Measurements from ENCODE around the gene PRMT9. TPM values are rescaled to one million over a fixed set of nuclear protein-coding genes. Genes with fewer than 3 reads are reported as not detected.

PRMT9 gene
- 12.0 TPM for total RNA-seq

- H3K4me1 ChIP-seq (ENCODE audit: control insufficient read depth in 3 of 3, insufficient read depth in 3 of 3, low read length in 3 of 3), result peaks cover 9 to 15% (median 10%) of the 10 kb centered on the region in 3 donors
- H3K9me3 ChIP-seq (ENCODE audit: control insufficient read depth in 3 of 3, low read length in 3 of 3), result no peaks in the 10 kb centered on the region
- no peaks in the 10 kb centered on the region for H3K36me3 ChIP-seq (ENCODE audit: control insufficient read depth in 3 of 3, insufficient read depth in 3 of 3, low read length in 3 of 3)
- H3K27ac ChIP-seq (ENCODE audit: low read depth, low read length), result peak within 1 kb of the TSS; percentile 93
- peak within 1 kb of the TSS; percentile 94 to 97 (median 96) for H3K4me3 ChIP-seq (ENCODE audit: low read length in 3 of 3)
- no peaks in the 10 kb centered on the region for H3K27me3 ChIP-seq (ENCODE audit: control insufficient read depth in 3 of 3, insufficient read depth in 3 of 3, low read length in 3 of 3)
- peak within 1 kb of the TSS; percentile 94 to 98 (median 98) for H3K9ac ChIP-seq (ENCODE audit: low read depth in 1 of 3, low read length in 3 of 3)
Observed at GRCh38 chr4:147683717-147684700, at the start of gene PRMT9. PRMT9 (minus strand) TSS chr4:147684163; CDS start chr4:147683987, 176 bp downstream.

GRCh38 chr4:147732518-147733235, 48.7 kb upstream of the PRMT9 start:
- H3K4me1 ChIP-seq (ENCODE audit: control insufficient read depth in 3 of 3, insufficient read depth in 3 of 3, low read length in 3 of 3), result peaks cover 25 to 40% (median 33%) of the 10 kb centered on the region in 3 donors
- no peaks in the 10 kb centered on the region for H3K9me3 ChIP-seq (ENCODE audit: control insufficient read depth in 3 of 3, low read length in 3 of 3)
- H3K9ac ChIP-seq (ENCODE audit: low read depth in 1 of 3, low read length in 3 of 3), result peak overlapping the region; percentile 93 to 95 (median 95)
- peak overlapping the region; percentile 88 for H3K27ac ChIP-seq (ENCODE audit: low read depth, low read length)
- peak overlapping the region; percentile 90 to 95 (median 94) for H3K4me3 ChIP-seq (ENCODE audit: low read length in 3 of 3)
- no peaks in the 10 kb centered on the region for H3K36me3 ChIP-seq (ENCODE audit: control insufficient read depth in 3 of 3, insufficient read depth in 3 of 3, low read length in 3 of 3)
- H3K27me3 ChIP-seq (ENCODE audit: control insufficient read depth in 3 of 3, insufficient read depth in 3 of 3, low read length in 3 of 3), result no peaks in the 10 kb centered on the region

- H3K27me3 ChIP-seq (ENCODE audit: control insufficient read depth in 3 of 3, insufficient read depth in 3 of 3, low read length in 3 of 3), result no peaks in the 10 kb centered on the region
- H3K36me3 ChIP-seq (ENCODE audit: control insufficient read depth in 3 of 3, insufficient read depth in 3 of 3, low read length in 3 of 3), result no peaks in the 10 kb centered on the region
- peak within 1 kb of the TSS; percentile 88 for H3K27ac ChIP-seq (ENCODE audit: low read depth, low read length)
- peak within 1 kb of the TSS; percentile 93 to 95 (median 95) for H3K9ac ChIP-seq (ENCODE audit: low read depth in 1 of 3, low read length in 3 of 3)
- peaks cover 25 to 40% (median 30%) of the 10 kb centered on the region in 3 donors for H3K4me1 ChIP-seq (ENCODE audit: control insufficient read depth in 3 of 3, insufficient read depth in 3 of 3, low read length in 3 of 3)
- peak within 1 kb of the TSS; percentile 90 to 95 (median 94) for H3K4me3 ChIP-seq (ENCODE audit: low read length in 3 of 3)
- H3K9me3 ChIP-seq (ENCODE audit: control insufficient read depth in 3 of 3, low read length in 3 of 3), result no peaks in the 10 kb centered on the region
Observed at GRCh38 chr4:147731580-147732517, 47.9 kb upstream of the PRMT9 start, which contains the start of gene ARHGAP10. ARHGAP10 (plus strand) TSS chr4:147732088; CDS start chr4:147732302, 214 bp downstream.

- Histone ChIP-seq H3K27me3 (ENCODE audit: control insufficient read depth in 3 of 3, insufficient read depth in 3 of 3, low read length in 3 of 3) (no peaks in the 10 kb centered on the region), H3K36me3 (ENCODE audit: control insufficient read depth in 3 of 3, insufficient read depth in 3 of 3, low read length in 3 of 3) (no peaks in the 10 kb centered on the region), H3K4me1 (ENCODE audit: control insufficient read depth in 3 of 3, insufficient read depth in 3 of 3, low read length in 3 of 3) (peaks cover 19 to 33% (median 22%) of the 10 kb centered on the region in 3 donors), H3K27ac (ENCODE audit: low read depth, low read length) (no peak overlapping the region), H3K9ac (ENCODE audit: low read depth in 1 of 3, low read length in 3 of 3) (no peak overlapping the region), H3K4me3 (ENCODE audit: low read length in 3 of 3) (no peak overlapping the region), H3K9me3 (ENCODE audit: control insufficient read depth in 3 of 3, low read length in 3 of 3) (no peaks in the 10 kb centered on the region)
Observed at GRCh38 chr4:147730333-147730732, 46.4 kb upstream of the PRMT9 start.

- Histone ChIP-seq H3K27ac (ENCODE audit: low read depth, low read length) (no peak overlapping the region), H3K4me3 (ENCODE audit: low read length in 3 of 3) (no peak overlapping the region), H3K4me1 (ENCODE audit: control insufficient read depth in 3 of 3, insufficient read depth in 3 of 3, low read length in 3 of 3) (peaks cover 0 to 7% (median 2%) of the 10 kb centered on the region in 3 donors), H3K27me3 (ENCODE audit: control insufficient read depth in 3 of 3, insufficient read depth in 3 of 3, low read length in 3 of 3) (no peaks in the 10 kb centered on the region), H3K9ac (ENCODE audit: low read depth in 1 of 3, low read length in 3 of 3) (no peak overlapping the region), H3K36me3 (ENCODE audit: control insufficient read depth in 3 of 3, insufficient read depth in 3 of 3, low read length in 3 of 3) (no peaks in the 10 kb centered on the region), H3K9me3 (ENCODE audit: control insufficient read depth in 3 of 3, low read length in 3 of 3) (no peaks in the 10 kb centered on the region)
Observed at GRCh38 chr4:147727476-147728028, 43.6 kb upstream of the PRMT9 start.

- H3K4me1 ChIP-seq (ENCODE audit: control insufficient read depth in 3 of 3, insufficient read depth in 3 of 3, low read length in 3 of 3), result peaks cover 0 to 2% (median 0%) of the 10 kb centered on the region in 3 donors
- H3K9ac ChIP-seq (ENCODE audit: low read depth in 1 of 3, low read length in 3 of 3), result no peak overlapping the region
- no peak overlapping the region for H3K4me3 ChIP-seq (ENCODE audit: low read length in 3 of 3)
- H3K36me3 ChIP-seq (ENCODE audit: control insufficient read depth in 3 of 3, insufficient read depth in 3 of 3, low read length in 3 of 3), result no peaks in the 10 kb centered on the region
- H3K27me3 ChIP-seq (ENCODE audit: control insufficient read depth in 3 of 3, insufficient read depth in 3 of 3, low read length in 3 of 3), result no peaks in the 10 kb centered on the region
- no peaks in the 10 kb centered on the region for H3K9me3 ChIP-seq (ENCODE audit: control insufficient read depth in 3 of 3, low read length in 3 of 3)
- H3K27ac ChIP-seq (ENCODE audit: low read depth, low read length), result no peak overlapping the region
Observed at GRCh38 chr4:147725673-147726072, 41.7 kb upstream of the PRMT9 start.

- H3K27me3 ChIP-seq (ENCODE audit: control insufficient read depth in 3 of 3, insufficient read depth in 3 of 3, low read length in 3 of 3), result no peaks in the 10 kb centered on the region
- no peak overlapping the region for H3K4me3 ChIP-seq (ENCODE audit: low read length in 3 of 3)
- no peaks in the 10 kb centered on the region for H3K9me3 ChIP-seq (ENCODE audit: control insufficient read depth in 3 of 3, low read length in 3 of 3)
- no peak overlapping the region for H3K9ac ChIP-seq (ENCODE audit: low read depth in 1 of 3, low read length in 3 of 3)
- no peak overlapping the region for H3K27ac ChIP-seq (ENCODE audit: low read depth, low read length)
- H3K36me3 ChIP-seq (ENCODE audit: control insufficient read depth in 3 of 3, insufficient read depth in 3 of 3, low read length in 3 of 3), result no peaks in the 10 kb centered on the region
- H3K4me1 ChIP-seq (ENCODE audit: control insufficient read depth in 3 of 3, insufficient read depth in 3 of 3, low read length in 3 of 3), result peaks cover 0 to 2% (median 0%) of the 10 kb centered on the region in 3 donors
Observed at GRCh38 chr4:147724468-147725201, 40.7 kb upstream of the PRMT9 start.

GRCh38 chr4:147723326-147723725, 39.4 kb upstream of the PRMT9 start:
- H3K9me3 ChIP-seq (ENCODE audit: control insufficient read depth in 3 of 3, low read length in 3 of 3), result no peaks in the 10 kb centered on the region
- no peaks in the 10 kb centered on the region for H3K36me3 ChIP-seq (ENCODE audit: control insufficient read depth in 3 of 3, insufficient read depth in 3 of 3, low read length in 3 of 3)
- no peak overlapping the region for H3K27ac ChIP-seq (ENCODE audit: low read depth, low read length)
- no peaks in the 10 kb centered on the region for H3K27me3 ChIP-seq (ENCODE audit: control insufficient read depth in 3 of 3, insufficient read depth in 3 of 3, low read length in 3 of 3)
- H3K9ac ChIP-seq (ENCODE audit: low read depth in 1 of 3, low read length in 3 of 3), result no peak overlapping the region
- no peak overlapping the region for H3K4me3 ChIP-seq (ENCODE audit: low read length in 3 of 3)
- peaks cover 0 to 2% (median 0%) of the 10 kb centered on the region in 3 donors for H3K4me1 ChIP-seq (ENCODE audit: control insufficient read depth in 3 of 3, insufficient read depth in 3 of 3, low read length in 3 of 3)
